ENCODE measurements around the gene SLC37A3. TPM values are rescaled to one million over a fixed set of nuclear protein-coding genes. Genes with fewer than 3 reads are reported as not detected.

The SLC37A3 gene
- total RNA-seq, 1 donor from 2014 or later: 62.3 TPM

- Mint-ChIP-seq H3K9me3 (ENCODE audit: low read depth) (no peaks in the 10 kb centered on the region), H3K27ac (no peak overlapping the region), H3K27me3 (no peaks in the 10 kb centered on the region), H3K4me3 (ENCODE audit: low read depth) (no peak overlapping the region), H3K36me3 (ENCODE audit: insufficient read depth) (peaks cover 28% of the 10 kb centered on the region), H3K4me1 (ENCODE audit: low read depth) (no peaks in the 10 kb centered on the region)
- TF ChIP-seq, protein P1, sequence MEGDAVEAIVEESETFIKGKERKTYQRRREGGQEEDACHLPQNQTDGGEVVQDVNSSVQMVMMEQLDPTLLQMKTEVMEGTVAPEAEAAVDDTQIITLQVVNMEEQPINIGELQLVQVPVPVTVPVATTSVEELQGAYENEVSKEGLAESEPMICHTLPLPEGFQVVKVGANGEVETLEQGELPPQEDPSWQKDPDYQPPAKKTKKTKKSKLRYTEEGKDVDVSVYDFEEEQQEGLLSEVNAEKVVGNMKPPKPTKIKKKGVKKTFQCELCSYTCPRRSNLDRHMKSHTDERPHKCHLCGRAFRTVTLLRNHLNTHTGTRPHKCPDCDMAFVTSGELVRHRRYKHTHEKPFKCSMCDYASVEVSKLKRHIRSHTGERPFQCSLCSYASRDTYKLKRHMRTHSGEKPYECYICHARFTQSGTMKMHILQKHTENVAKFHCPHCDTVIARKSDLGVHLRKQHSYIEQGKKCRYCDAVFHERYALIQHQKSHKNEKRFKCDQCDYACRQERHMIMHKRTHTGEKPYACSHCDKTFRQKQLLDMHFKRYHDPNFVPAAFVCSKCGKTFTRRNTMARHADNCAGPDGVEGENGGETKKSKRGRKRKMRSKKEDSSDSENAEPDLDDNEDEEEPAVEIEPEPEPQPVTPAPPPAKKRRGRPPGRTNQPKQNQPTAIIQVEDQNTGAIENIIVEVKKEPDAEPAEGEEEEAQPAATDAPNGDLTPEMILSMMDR (IDR thresholded peaks at IDR 0.05; ENCODE audit: unreplicated experiment): no peak
- no peak for DNase-seq (ENCODE audit: low spot score, unreplicated experiment)
Observed at GRCh38 chr7:140333223-140333622, 65.1 kb downstream of the SLC37A3 start.

DNA sequence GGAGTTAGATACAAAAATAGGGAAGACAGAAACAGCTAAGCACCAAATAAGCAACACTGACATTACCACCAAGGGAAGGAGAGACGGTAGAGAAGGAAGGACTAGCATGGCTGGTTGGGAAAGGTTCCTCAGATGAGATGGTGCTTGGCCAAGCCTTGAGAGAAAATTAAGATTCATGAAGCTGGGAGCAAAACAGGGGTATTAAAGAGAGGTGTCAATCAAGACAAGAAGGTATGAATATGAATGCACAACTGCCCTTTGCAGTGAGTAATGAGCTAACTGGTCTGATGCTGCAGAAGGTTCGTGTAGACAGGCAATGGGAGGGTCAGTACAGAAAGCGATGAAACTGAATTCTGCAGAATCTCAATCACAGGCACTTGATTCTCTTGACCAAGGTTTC lies 67.7 kb downstream of the SLC37A3 start:
- H3K36me3 Mint-ChIP-seq (ENCODE audit: insufficient read depth): peaks cover 24% of the 10 kb centered on the region
- no peak overlapping the region for H3K4me3 Mint-ChIP-seq (ENCODE audit: low read depth)
- H3K27ac Mint-ChIP-seq: no peak overlapping the region
- H3K4me1 Mint-ChIP-seq (ENCODE audit: low read depth): no peaks in the 10 kb centered on the region
- H3K27me3 Mint-ChIP-seq: no peaks in the 10 kb centered on the region
- TF ChIP-seq, protein P1 (IDR thresholded peaks at IDR 0.05; ENCODE audit: unreplicated experiment): no peak
- H3K9me3 Mint-ChIP-seq (ENCODE audit: low read depth): no peaks in the 10 kb centered on the region
- no peak for DNase-seq (ENCODE audit: low spot score, unreplicated experiment)

DNA sequence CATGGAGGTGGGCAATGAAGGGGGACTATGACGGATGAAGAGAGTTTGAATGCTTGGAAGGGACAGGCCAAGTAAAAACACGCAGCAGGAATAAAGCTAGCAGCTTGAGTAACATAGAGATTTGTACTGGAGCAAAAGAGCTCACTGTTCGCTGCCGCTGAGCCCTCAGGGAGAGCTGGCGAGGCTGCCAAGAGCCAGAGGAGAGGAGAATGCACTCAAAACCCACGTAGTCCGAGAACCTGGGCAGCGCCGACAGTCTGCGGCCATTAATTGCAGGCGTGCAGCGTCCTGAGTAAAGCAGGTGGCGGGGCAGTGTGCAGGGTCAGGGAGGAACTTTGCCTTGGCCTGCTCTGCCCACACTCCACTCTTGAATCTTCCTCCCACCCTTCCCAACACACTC lies 68.2 kb downstream of the SLC37A3 start:
- Mint-ChIP-seq H3K36me3 (ENCODE audit: insufficient read depth) (peaks cover 21% of the 10 kb centered on the region), H3K27me3 (no peaks in the 10 kb centered on the region), H3K27ac (peak overlapping the region; percentile 75), H3K4me1 (ENCODE audit: low read depth) (no peaks in the 10 kb centered on the region), H3K9me3 (ENCODE audit: low read depth) (no peaks in the 10 kb centered on the region), H3K4me3 (ENCODE audit: low read depth) (no peak overlapping the region)
- TF ChIP-seq, protein P1 (IDR thresholded peaks at IDR 0.05; ENCODE audit: unreplicated experiment): no peak
- no peak for DNase-seq (ENCODE audit: low spot score, unreplicated experiment)

- H3K27ac Mint-ChIP-seq: no peak overlapping the region
- peaks cover 10% of the 10 kb centered on the region for H3K36me3 Mint-ChIP-seq (ENCODE audit: insufficient read depth)
- H3K9me3 Mint-ChIP-seq (ENCODE audit: low read depth): no peaks in the 10 kb centered on the region
- DNase-seq (ENCODE audit: low spot score, unreplicated experiment): no peak
- no peaks in the 10 kb centered on the region for H3K27me3 Mint-ChIP-seq
- no peak overlapping the region for H3K4me3 Mint-ChIP-seq (ENCODE audit: low read depth)
- TF ChIP-seq, protein P1 (IDR thresholded peaks at IDR 0.05; ENCODE audit: unreplicated experiment): no peak
- no peaks in the 10 kb centered on the region for H3K4me1 Mint-ChIP-seq (ENCODE audit: low read depth)
Observed at GRCh38 chr7:140327261-140327661, 71.1 kb downstream of the SLC37A3 start.

DNA sequence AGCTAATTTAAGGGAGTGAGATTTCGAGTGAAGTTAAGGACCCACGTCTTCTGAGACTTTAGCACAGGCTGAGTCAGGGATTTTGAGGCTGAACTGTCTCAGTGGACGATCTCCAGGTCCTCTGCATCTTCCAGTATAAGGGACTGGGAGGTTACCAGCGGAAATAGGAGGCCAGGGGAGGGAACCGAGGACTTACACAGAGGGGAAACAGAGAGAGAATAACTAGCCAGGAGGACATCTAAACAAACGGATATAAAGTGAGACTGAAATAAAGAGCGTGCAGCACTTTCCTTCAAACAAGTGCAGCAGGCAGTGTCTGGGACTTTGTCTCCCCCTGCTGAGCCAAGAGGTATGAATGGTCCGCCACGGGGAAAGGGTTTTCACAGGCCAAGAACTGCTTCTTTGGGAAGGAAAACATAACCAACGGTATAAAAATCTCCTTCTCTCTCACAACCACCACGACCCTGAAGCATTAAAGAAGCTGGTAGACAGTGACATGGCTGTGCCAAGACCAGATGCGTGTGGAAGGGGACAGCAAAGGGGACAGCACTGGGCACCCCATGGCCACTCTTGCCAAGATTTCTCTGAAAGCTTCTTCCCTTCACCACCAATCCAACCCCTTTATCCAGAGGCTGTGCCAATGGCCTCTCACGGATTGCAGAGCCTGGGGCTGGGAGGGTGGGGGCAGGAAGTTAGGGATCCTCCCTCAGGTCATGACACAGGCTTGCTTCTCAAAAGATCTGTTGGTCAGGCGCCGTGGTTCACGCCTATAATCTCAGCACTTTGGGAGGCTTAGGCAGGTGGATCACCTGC lies 72.0 kb downstream of the SLC37A3 start:
- Mint-ChIP-seq H3K27me3 (no peaks in the 10 kb centered on the region), H3K9me3 (ENCODE audit: low read depth) (no peaks in the 10 kb centered on the region), H3K27ac (peak overlapping the region; percentile 82), H3K4me1 (ENCODE audit: low read depth) (no peaks in the 10 kb centered on the region), H3K36me3 (ENCODE audit: insufficient read depth) (peaks cover 4% of the 10 kb centered on the region), H3K4me3 (ENCODE audit: low read depth) (no peak overlapping the region)
- TF ChIP-seq, protein P1 (IDR thresholded peaks at IDR 0.05; ENCODE audit: unreplicated experiment): peak; percentile 73
- DNase-seq (ENCODE audit: low spot score, unreplicated experiment): peak; percentile 15

Data from progenitor cell of endocrine pancreas (in vitro differentiated cells).